Right renal cortex interstitium (tissue), 3 donors: ENCODE measurements around the gene LMOD1. TPM values are rescaled to one million over a fixed set of nuclear protein-coding genes. Genes with fewer than 3 reads are reported as not detected.
A peak's percentile ranks its signal among the peaks of the same experiment; 100 is the strongest.
"Not testable (repeated sequence)": the region's sequence is repeated elsewhere in the genome, so short reads cannot be mapped to it uniquely, and the experiment has no call there.

Experiments
- DNase-seq, 3 donors: peaks; one replicate each; pipeline ENCODE4 v3.0.0-alpha.2; 2013; ENCODE audit warnings: low read depth in 3 of 3, low spot score in 2 of 3
- polyA plus RNA-seq, 3 donors: library from polyadenylated mRNA; unstranded; fragments of 120-200 nt; gene quantifications; one replicate each; pipeline ENCODE4 v1.2.1, GENCODE V29; 2013; ENCODE audit not compliant: insufficient read length in 3 of 3

The LMOD1 gene
- polyA plus RNA-seq, 3 donors = 3.9 to 4.7 (median 4.3) TPM

DNA sequence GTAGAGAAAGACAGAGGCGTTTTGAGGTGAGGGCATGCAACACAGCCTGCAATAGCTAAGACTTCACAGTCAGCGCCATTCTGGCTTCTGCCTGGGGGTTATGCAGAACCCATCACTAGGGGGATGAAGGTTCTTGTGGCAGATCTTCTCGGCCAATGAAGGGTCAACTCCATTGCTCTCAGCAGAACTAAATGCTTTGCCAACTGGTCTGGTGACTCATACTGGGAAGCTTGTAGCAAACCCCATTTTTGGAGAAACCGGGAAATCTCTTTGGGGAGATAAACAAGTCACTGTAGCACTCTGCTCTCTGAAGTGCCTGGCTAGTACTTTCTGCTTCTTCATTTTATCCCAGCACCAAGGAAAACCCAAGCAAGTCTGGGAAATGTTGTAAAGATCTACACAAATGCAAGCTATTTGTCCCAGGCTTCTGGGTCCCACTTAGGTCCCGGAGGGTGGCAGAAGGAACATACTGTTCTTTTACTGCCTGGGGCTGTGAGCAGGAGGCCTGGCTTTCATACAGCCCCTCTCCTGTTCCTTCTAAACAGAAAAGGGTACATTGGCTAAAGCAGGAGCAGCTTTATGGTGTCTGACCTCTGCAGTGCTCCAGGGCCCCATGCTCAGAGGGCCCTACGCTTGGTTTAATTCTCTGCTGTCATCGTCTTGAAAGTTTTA, 28.9 kb downstream of the LMOD1 start:
- DNase-seq = no peak

DNA sequence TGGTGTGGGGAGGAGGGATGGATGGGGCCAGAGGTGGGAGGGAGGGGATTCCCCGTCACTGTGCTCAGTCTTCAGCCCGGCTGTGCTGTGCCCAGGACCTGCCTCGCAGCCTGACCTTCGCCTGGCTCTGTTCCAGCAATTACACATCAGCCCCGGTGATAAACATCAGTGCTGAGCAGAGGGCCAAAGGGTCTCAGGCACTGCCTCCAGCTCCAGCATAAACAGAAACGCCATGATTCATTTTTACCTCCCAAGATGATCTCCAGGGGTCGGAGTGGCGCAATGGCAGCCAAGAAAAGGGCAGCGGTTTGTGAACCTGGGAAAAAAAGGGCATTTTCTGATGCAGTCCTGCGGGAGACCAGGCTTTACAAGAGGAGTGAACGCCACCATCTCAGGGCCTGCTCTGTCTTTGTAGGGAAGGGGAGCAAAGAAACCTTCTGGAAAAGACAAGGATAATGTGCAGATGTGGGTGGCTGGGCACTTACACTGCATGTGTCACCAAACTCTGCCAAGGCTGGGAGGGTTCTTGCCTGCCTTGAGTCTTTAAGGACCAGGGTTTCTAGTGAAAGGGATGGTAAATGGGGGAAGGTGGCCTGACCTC, 29.6 kb downstream of the LMOD1 start:
- DNase-seq = peak in 1 of 3 donors; percentile 76

GRCh38 chr1:201914456-201915235, 31.7 kb downstream of the LMOD1 start:
- no peak for DNase-seq

DNA sequence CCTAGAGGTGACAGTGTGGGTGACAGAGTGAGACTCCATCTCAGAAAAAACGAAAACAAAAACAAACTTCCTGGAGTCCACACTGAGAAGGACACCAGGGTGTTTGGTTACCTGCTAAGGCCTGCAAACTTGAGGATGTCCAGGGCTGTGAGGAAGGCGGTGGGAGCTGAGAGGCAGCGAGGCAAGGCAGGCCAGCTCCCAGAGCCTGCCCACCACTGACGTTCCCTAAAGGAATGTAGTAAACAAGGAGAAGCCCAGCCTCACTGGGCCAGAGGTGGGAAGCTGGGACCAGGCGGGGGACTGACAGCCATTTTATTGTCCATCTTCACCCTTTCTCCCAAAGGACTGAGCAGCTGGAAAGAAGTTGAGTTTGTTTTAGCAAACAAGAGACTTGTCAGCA, 33.5 kb downstream of the LMOD1 start:
- peak in 1 of 3 donors; percentile 47 for DNase-seq

DNA sequence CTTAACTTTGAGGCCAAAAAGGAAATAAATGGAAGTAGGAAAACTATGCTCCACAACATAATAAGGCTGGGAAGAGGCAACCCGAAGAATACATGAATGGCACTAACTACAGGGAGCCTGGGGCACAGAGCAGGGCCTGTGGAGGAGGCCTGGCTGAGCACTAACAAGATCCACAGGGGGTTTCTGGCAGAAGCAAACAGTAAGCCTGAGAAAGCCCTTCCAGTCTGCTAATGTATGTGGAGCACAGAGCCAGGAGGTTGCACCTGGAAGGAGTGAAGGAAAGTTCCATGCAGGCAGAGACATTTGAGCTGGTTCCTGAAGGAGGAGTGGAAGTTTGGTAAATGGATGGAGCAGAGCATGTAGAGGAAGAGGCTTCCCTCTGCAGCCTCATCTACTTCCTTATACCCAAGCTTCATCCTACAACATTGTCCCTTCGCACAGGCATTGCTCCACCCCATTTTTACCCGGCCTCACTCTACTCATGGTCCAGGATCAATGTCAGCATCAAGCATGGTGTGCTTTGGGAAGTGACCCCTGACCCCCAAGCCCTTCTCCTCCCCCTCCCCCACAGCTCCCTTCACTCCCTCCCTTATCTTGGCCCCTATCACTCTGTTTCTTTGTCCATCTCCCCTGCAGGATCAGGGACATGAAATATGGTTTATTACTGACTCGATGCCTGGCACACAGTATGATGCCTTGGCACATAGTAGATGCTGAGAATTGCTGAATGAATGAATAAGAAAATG, 34.3 kb downstream of the LMOD1 start:
- no peak for DNase-seq

DNA sequence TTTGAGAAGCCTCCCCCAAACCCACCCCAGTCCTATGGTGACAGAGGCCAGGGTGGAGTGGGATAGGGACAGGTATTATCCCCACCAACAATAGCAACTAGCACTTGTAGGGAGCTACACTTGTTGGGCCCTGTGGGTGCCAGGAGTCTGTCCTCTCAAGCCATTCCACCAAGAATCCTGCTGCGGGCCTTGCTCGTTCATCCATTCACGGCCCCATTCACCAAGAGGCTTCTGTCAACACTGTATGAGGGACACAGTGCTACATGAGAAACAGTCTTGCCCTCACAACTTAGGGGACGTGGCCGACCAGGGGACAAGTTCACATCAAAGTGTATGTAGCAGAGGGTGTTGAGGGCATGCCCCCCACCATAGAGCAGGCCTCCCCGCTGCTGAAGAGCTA, 38.7 kb downstream of the LMOD1 start:
- no peak for DNase-seq

- no peak for DNase-seq
These were observed 40.0 kb downstream of the LMOD1 start for GRCh38 chr1:201906336-201906735.

- DNase-seq = no peak
These were observed 41.0 kb downstream of the LMOD1 start for GRCh38 chr1:201905234-201905890.

- no peak for DNase-seq
These were observed 41.8 kb downstream of the LMOD1 start for GRCh38 chr1:201904579-201904978.

- no peak for DNase-seq
These were observed 43.2 kb downstream of the LMOD1 start for GRCh38 chr1:201903135-201903534.

DNA sequence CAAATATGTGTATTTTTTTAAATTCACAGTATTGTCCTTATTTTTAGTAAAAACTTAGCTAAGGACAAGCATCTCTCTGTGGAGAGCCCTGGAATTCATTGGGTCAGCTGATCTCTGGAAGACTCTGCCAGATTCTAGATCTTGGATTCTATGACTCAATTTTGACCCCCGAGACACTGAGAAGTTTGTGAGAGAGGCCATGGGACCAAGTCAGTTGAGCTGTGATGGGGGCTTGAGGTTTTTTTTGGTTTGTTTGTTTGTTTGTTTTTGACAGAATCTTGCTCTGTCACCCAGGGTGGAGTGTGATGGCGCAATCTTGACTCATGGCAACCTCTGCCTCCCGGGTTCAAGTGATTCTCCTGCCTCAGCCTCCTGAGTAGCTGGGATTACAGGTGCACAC, 44.1 kb downstream of the LMOD1 start:
- DNase-seq = no peak

- not testable (repeated sequence) for DNase-seq
These were observed 45.3 kb downstream of the LMOD1 start for GRCh38 chr1:201901036-201901435.

- DNase-seq = no peak
These were observed 45.9 kb downstream of the LMOD1 start for GRCh38 chr1:201900476-201900875.

DNA sequence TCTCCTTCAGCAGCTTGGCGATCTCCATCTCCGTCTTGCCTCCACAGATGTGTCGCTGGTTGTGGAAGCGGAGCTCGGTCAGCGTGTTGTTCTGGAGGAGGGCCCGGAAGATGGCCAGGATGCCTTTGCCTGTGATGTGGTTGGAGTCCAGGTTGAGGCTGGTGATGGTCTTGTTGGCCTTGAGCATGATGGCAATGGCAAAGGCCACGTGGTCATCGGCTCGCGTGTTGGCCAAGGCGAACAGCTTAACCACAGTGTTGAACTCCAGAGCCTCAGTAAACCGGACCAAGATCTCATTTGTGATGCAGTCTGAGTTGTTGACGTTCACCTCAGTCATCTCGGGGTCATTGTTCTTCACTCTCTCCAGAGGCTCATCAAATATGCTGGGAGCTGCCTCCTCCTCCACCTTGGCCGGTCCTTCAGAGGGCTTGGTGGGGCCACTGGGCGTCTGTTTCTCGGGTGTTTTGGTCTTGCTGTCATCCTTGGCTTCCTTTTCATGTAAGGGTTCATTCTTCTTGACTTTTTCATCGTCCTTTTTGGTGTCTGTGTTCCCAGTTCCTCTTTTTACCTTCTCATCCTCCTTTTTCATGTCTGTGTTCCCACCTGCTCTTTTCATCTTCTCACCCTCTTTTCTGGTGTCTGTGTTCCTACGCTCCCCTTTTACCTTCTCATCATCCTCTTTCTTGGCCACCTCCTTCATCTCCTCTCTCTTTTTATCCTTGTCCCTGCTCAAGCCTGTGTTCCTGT, 46.5 kb downstream of the LMOD1 start:
- no peak for DNase-seq

- no peak for DNase-seq
These were observed 47.4 kb downstream of the LMOD1 start for GRCh38 chr1:201898992-201899391.

- DNase-seq = no peak
These were observed 48.0 kb downstream of the LMOD1 start for GRCh38 chr1:201898240-201898894.

DNA sequence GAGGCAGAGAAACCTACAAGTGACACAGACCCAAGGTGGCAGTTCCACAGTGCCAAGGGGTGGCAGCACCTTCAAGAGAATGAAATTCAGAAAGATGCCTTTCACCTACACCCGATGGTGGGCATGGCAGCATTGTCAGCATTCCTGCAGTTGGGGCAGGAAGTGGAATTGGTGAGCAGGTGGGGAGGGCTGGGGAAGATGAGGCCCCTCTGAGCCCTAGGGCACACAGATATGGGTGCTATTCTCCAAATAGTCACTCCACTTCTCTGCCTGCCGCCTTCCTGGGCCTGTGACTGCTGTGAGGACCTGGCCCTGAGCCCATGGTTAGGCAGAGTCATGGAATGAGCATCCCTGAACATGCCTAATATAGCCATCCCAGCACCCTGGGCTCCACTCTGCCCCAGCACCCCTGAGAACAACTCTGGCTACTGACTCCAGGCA, 49.4 kb downstream of the LMOD1 start:
- no peak for DNase-seq

DNA sequence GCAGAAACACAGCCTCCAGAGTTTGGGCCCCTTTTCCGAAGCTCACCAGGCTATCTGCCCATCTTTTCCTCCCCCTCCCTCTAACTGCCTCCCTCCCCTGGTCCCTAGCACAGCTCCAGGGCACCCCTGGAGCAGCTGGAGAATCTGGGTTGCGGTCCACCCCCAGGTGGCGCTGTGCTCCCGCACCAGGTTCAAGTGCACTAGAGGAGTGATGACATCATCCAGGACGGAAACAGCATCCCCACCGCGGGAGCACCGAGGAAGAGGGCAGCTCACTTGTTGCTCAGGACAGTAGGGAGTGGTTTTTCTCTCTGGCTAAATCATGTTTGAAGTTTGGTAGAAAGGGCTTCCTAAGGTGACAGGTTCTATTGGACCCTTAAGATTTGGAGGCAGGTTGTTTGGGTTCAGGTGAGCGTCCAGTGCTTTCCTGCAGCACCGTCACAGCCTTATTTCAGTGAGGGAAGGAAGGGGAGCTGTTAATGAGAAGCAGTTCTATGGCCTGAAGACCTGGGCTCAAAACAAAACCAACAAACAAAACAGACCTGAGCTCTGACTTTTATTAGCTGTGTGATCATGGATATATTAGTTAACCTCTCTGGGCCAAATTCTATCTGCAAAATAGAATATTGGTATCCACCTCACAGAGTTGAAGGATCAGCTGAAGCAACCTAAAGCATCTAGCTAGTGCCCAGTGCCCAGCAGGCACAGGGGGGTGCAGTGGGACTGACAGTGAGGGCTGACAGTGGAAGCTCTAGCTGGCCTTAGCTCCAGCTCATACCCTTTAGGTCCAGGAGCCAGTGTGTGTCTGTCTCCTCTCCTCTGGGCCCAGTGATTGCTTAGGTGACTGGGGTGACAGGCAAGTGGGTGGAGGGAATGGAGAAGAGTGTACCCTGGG, 50.2 kb downstream of the LMOD1 start:
- peak in 1 of 3 donors; percentile 79 for DNase-seq
